Immature natural killer cell (primary cell): ENCODE results near the gene CYP3A4. TPM values are rescaled to one million over a fixed set of nuclear protein-coding genes. Genes with fewer than 3 reads are reported as not detected.
"Not testable (repeated sequence)": the region's sequence is repeated elsewhere in the genome, so short reads cannot be mapped to it uniquely, and the experiment has no call there.

Source experiments
- DNase-seq, 3 donors: peaks; one replicate each; pipeline ENCODE4 v3.0.0; 2022; ENCODE audit warnings: mixed read lengths in 1 of 3
- H3K27ac Mint-ChIP-seq, 6 donors: one replicate each; pipeline ENCODE4 v1.8.0; 2020; ENCODE audit warnings: mixed read lengths in 6 of 6, mild to moderate bottlenecking in 5 of 6, inconsistent platforms in 4 of 6, moderate library complexity in 3 of 6
- H3K27me3 Mint-ChIP-seq, 3 donors: one replicate each; pipeline ENCODE4 v1.8.0; 2020 to 2021; ENCODE audit warnings: low read depth in 3 of 3, mild to moderate bottlenecking in 3 of 3, mixed read lengths in 3 of 3, moderate library complexity in 3 of 3, inconsistent platforms in 1 of 3
- H3K36me3 Mint-ChIP-seq, 3 donors: one replicate each; pipeline ENCODE4 v1.8.0; 2020; ENCODE audit warnings: mixed read lengths in 3 of 3, inconsistent platforms in 2 of 3, mild to moderate bottlenecking in 2 of 3
- H3K4me1 Mint-ChIP-seq, 2 donors: one replicate each; pipeline ENCODE4 v1.8.0; 2020; ENCODE audit warnings: inconsistent platforms in 2 of 2, mild to moderate bottlenecking in 2 of 2, mixed read lengths in 2 of 2, moderate library complexity in 1 of 2
- H3K4me3 Mint-ChIP-seq, 5 donors: one replicate each; pipeline ENCODE4 v1.8.0; 2020; ENCODE audit warnings: mild to moderate bottlenecking in 5 of 5, mixed read lengths in 5 of 5, inconsistent platforms in 3 of 5, moderate library complexity in 3 of 5
- H3K9me3 Mint-ChIP-seq, 6 donors: one replicate each; pipeline ENCODE4 v1.8.0; 2020; ENCODE audit warnings: mild to moderate bottlenecking in 6 of 6, mixed read lengths in 6 of 6, inconsistent platforms in 4 of 6, moderate library complexity in 3 of 6
- polyA plus RNA-seq, 3 donors: library from polyadenylated mRNA; unstranded; fragments of 300-500 nt; fragmentation: Illumina TruSeq; gene quantifications; one replicate each; pipeline ENCODE4 v1.2.3, GENCODE V29; 2021

CYP3A4 gene
- polyA plus RNA-seq, 3 donors from 2014 or later, result not detected

- no peaks in the 10 kb centered on the region for H3K36me3 Mint-ChIP-seq
- H3K4me1 Mint-ChIP-seq, result peaks cover 20 to 24% of the 10 kb centered on the region in 2 donors
- H3K9me3 Mint-ChIP-seq, result no peaks in the 10 kb centered on the region
- H3K27ac Mint-ChIP-seq, result no peak overlapping the region
- DNase-seq, result no peak
- no peak overlapping the region for H3K4me3 Mint-ChIP-seq
- peaks cover 0 to 2% (median 0%) of the 10 kb centered on the region in 3 donors for H3K27me3 Mint-ChIP-seq
Measured at GRCh38 chr7:99764478-99764877, 19.5 kb downstream of the CYP3A4 start.

- Mint-ChIP-seq H3K4me1 (peaks cover 7 to 9% of the 10 kb centered on the region in 2 donors), H3K27me3 (no peaks in the 10 kb centered on the region), H3K27ac (no peak overlapping the region), H3K36me3 (no peaks in the 10 kb centered on the region), H3K9me3 (no peaks in the 10 kb centered on the region), H3K4me3 (no peak overlapping the region)
- DNase-seq, result no peak
Measured at GRCh38 chr7:99762680-99763327, 21.2 kb downstream of the CYP3A4 start.

GRCh38 chr7:99755085-99755484 lies 28.9 kb downstream of the CYP3A4 start:
- Mint-ChIP-seq H3K27ac (no peak overlapping the region), H3K4me1 (no peaks in the 10 kb centered on the region), H3K27me3 (peaks cover 2 to 5% (median 3%) of the 10 kb centered on the region in 3 donors), H3K9me3 (no peaks in the 10 kb centered on the region), H3K4me3 (no peak overlapping the region), H3K36me3 (no peaks in the 10 kb centered on the region)
- no peak for DNase-seq

- H3K4me1 Mint-ChIP-seq, result no peaks in the 10 kb centered on the region
- H3K27me3 Mint-ChIP-seq, result peaks cover 2 to 5% (median 3%) of the 10 kb centered on the region in 3 donors
- no peaks in the 10 kb centered on the region for H3K9me3 Mint-ChIP-seq
- no peak overlapping the region for H3K27ac Mint-ChIP-seq
- no peak for DNase-seq
- H3K4me3 Mint-ChIP-seq, result no peak overlapping the region
- H3K36me3 Mint-ChIP-seq, result no peaks in the 10 kb centered on the region
Measured at GRCh38 chr7:99752356-99752755, 31.6 kb downstream of the CYP3A4 start.

GRCh38 chr7:99751322-99752052 lies 32.5 kb downstream of the CYP3A4 start:
- H3K27me3 Mint-ChIP-seq, DNase-seq, H3K27ac Mint-ChIP-seq, H3K4me1 Mint-ChIP-seq, H3K4me3 Mint-ChIP-seq, H3K36me3 Mint-ChIP-seq, H3K9me3 Mint-ChIP-seq: not testable (repeated sequence)

- peaks cover 0 to 4% (median 0%) of the 10 kb centered on the region in 3 donors for H3K36me3 Mint-ChIP-seq
Measured at GRCh38 chr7:99748846-99749579, 35.0 kb downstream of the CYP3A4 start.

GRCh38 chr7:99746915-99747314 lies 37.1 kb downstream of the CYP3A4 start:
- not testable (repeated sequence) for H3K4me1 Mint-ChIP-seq, H3K4me3 Mint-ChIP-seq, H3K27ac Mint-ChIP-seq

More at GRCh38 chr7:99748846-99749579, 35.0 kb downstream of the CYP3A4 start:
- Mint-ChIP-seq H3K4me1 (no peaks in the 10 kb centered on the region), H3K4me3 (no peak overlapping the region), H3K9me3 (peaks cover 0 to 4% (median 0%) of the 10 kb centered on the region in 6 donors), H3K27ac (no peak overlapping the region), H3K27me3 (peaks cover 4 to 9% (median 4%) of the 10 kb centered on the region in 3 donors)
- no peak for DNase-seq

GRCh38 chr7:99745395-99745794 lies 38.6 kb downstream of the CYP3A4 start:
- not testable (repeated sequence) for H3K9me3 Mint-ChIP-seq, H3K4me3 Mint-ChIP-seq, H3K27ac Mint-ChIP-seq, DNase-seq, H3K4me1 Mint-ChIP-seq
- H3K36me3 Mint-ChIP-seq, result peaks cover 4 to 10% (median 5%) of the 10 kb centered on the region in 3 donors
- peaks cover 4 to 11% (median 9%) of the 10 kb centered on the region in 3 donors for H3K27me3 Mint-ChIP-seq

More at GRCh38 chr7:99746915-99747314, 37.1 kb downstream of the CYP3A4 start:
- H3K27me3 Mint-ChIP-seq, DNase-seq, H3K9me3 Mint-ChIP-seq, H3K36me3 Mint-ChIP-seq: not testable (repeated sequence)

GRCh38 chr7:99742737-99743394 lies 41.1 kb downstream of the CYP3A4 start:
- H3K9me3 Mint-ChIP-seq, result peaks cover 0 to 4% (median 0%) of the 10 kb centered on the region in 6 donors
- H3K4me3 Mint-ChIP-seq, result no peak overlapping the region
- peaks cover 4 to 11% (median 5%) of the 10 kb centered on the region in 3 donors for H3K36me3 Mint-ChIP-seq
- H3K4me1 Mint-ChIP-seq, result no peaks in the 10 kb centered on the region
- peaks cover 4 to 11% (median 9%) of the 10 kb centered on the region in 3 donors for H3K27me3 Mint-ChIP-seq
- no peak for DNase-seq
- no peak overlapping the region for H3K27ac Mint-ChIP-seq

GRCh38 chr7:99741441-99741795 lies 42.6 kb downstream of the CYP3A4 start:
- peaks cover 4 to 16% (median 10%) of the 10 kb centered on the region in 3 donors for H3K36me3 Mint-ChIP-seq
- DNase-seq, result no peak
- H3K27me3 Mint-ChIP-seq, result peaks cover 4 to 12% (median 9%) of the 10 kb centered on the region in 3 donors
- no peak overlapping the region for H3K4me3 Mint-ChIP-seq
- H3K4me1 Mint-ChIP-seq, result no peaks in the 10 kb centered on the region
- H3K9me3 Mint-ChIP-seq, result peaks cover 0 to 4% (median 0%) of the 10 kb centered on the region in 6 donors
- H3K27ac Mint-ChIP-seq, result no peak overlapping the region

GRCh38 chr7:99740573-99741440 lies 43.2 kb downstream of the CYP3A4 start:
- Mint-ChIP-seq H3K27me3 (peaks cover 4 to 12% (median 9%) of the 10 kb centered on the region in 3 donors), H3K4me1 (no peaks in the 10 kb centered on the region), H3K36me3 (peaks cover 4 to 16% (median 10%) of the 10 kb centered on the region in 3 donors), H3K9me3 (peaks cover 0 to 4% (median 0%) of the 10 kb centered on the region in 6 donors), H3K4me3 (no peak overlapping the region), H3K27ac (no peak overlapping the region)
- no peak for DNase-seq

- no peak for DNase-seq
- H3K4me3 Mint-ChIP-seq, result no peak overlapping the region
- no peaks in the 10 kb centered on the region for H3K9me3 Mint-ChIP-seq
- H3K27ac Mint-ChIP-seq, result no peak overlapping the region
- no peaks in the 10 kb centered on the region for H3K4me1 Mint-ChIP-seq
- peaks cover 4 to 16% (median 10%) of the 10 kb centered on the region in 3 donors for H3K36me3 Mint-ChIP-seq
- peaks cover 0 to 14% (median 9%) of the 10 kb centered on the region in 3 donors for H3K27me3 Mint-ChIP-seq
Measured at GRCh38 chr7:99739699-99740572, 44.0 kb downstream of the CYP3A4 start.
